CD14-positive monocyte (primary cell): ENCODE data around the gene SH2D4B. TPM values are rescaled to one million over a fixed set of nuclear protein-coding genes. Genes with fewer than 3 reads are reported as not detected.

Experiments used
- DNase-seq, 3 donors: peaks; one replicate each; pipeline ENCODE4 v3.0.0-alpha.2; 2011 to 2022
- H2AFZ ChIP-seq: 2 replicates; pipeline ENCODE4 v1.6.0; 2012; ENCODE audit warnings: mild to moderate bottlenecking, low read depth, low read length, inconsistent platforms; ENCODE audit not compliant: insufficient read depth, poor library complexity, severe bottlenecking
- H3K27ac ChIP-seq, 2 donors: 1 replicate in 1 of 2; 2 replicates in 1 of 2; pipeline ENCODE4 v1.5.1; 2012 to 2013; ENCODE audit warnings: low read length in 2 of 2, control low read depth in 1 of 2, inconsistent platforms in 1 of 2, low read depth in 1 of 2, mild to moderate bottlenecking in 1 of 2
- H3K27me3 ChIP-seq, 2 donors: one replicate each; pipeline versions ENCODE4 v1.6.0 to v1.6.1; 2011 to 2013; ENCODE audit warnings: low read length in 2 of 2; ENCODE audit not compliant: control insufficient read depth in 2 of 2, insufficient read depth in 2 of 2
- H3K36me3 ChIP-seq, 2 donors: replicated peaks in 1 of 2; 1 replicate in 1 of 2; 2 replicates in 1 of 2; pipeline versions ENCODE4 v1.5.1 to v1.6.1; 2012 to 2013; ENCODE audit warnings: low read length in 2 of 2, control low read depth in 1 of 2, inconsistent platforms in 1 of 2, mild to moderate bottlenecking in 1 of 2; ENCODE audit not compliant: insufficient read depth in 2 of 2, control insufficient read depth in 1 of 2
- H3K4me1 ChIP-seq, 2 donors: 1 replicate in 1 of 2; 2 replicates in 1 of 2; pipeline versions ENCODE4 v1.5.1 to v1.6.1; 2012 to 2013; ENCODE audit warnings: low read length in 2 of 2, control low read depth in 1 of 2, inconsistent platforms in 1 of 2, mild to moderate bottlenecking in 1 of 2, moderate library complexity in 1 of 2; ENCODE audit not compliant: insufficient read depth in 2 of 2, control insufficient read depth in 1 of 2
- H3K4me2 ChIP-seq: replicated peaks from 2 replicates; pipeline ENCODE3; 2012; ENCODE audit warnings: low read length, moderate library complexity, mild to moderate bottlenecking; ENCODE audit not compliant: poor library complexity, severe bottlenecking; ENCODE audit errors: extremely low read depth
- H3K4me3 ChIP-seq, 3 experiments: fragments of 200-600 bp in 1 of 3; sonication (generic) in 1 of 3; replicated peaks in 1 of 3; 1 replicate in 2 of 3; 2 replicates in 1 of 3; pipeline ENCODE4 v1.5.1; 2011 to 2013; ENCODE audit warnings: low read length in 3 of 3, mild to moderate bottlenecking in 3 of 3, control low read depth in 2 of 3, low read depth in 2 of 3, inconsistent platforms in 1 of 3, moderate library complexity in 1 of 3
- H3K79me2 ChIP-seq: 2 replicates; pipeline ENCODE4 v1.6.0; 2012; ENCODE audit warnings: mild to moderate bottlenecking, control low read depth, inconsistent platforms, low read length, moderate library complexity; ENCODE audit not compliant: insufficient read depth
- H3K9ac ChIP-seq: 2 replicates; pipeline ENCODE4 v1.6.0; 2017; ENCODE audit warnings: low read length, mild to moderate bottlenecking; ENCODE audit not compliant: insufficient read depth, poor library complexity, severe bottlenecking
- H3K9me3 ChIP-seq, 2 donors: replicated peaks in 1 of 2; 1 replicate in 1 of 2; 2 replicates in 1 of 2; pipeline versions ENCODE4 v1.5.1 to v1.6.1; 2012 to 2013; ENCODE audit warnings: low read length in 2 of 2, control low read depth in 1 of 2; ENCODE audit not compliant: control insufficient read depth in 1 of 2, insufficient read depth in 1 of 2
- H4K20me1 ChIP-seq: 2 replicates; pipeline ENCODE4 v1.6.0; 2012; ENCODE audit warnings: mild to moderate bottlenecking, low read length, control low read depth, moderate library complexity; ENCODE audit not compliant: insufficient read depth
- H3K27ac Mint-ChIP-seq, 7 donors: one replicate each; pipeline ENCODE4 v1.8.0; 2020; ENCODE audit warnings: mild to moderate bottlenecking in 7 of 7, mixed read lengths in 7 of 7, moderate library complexity in 6 of 7, inconsistent platforms in 2 of 7
- H3K27me3 Mint-ChIP-seq, 3 donors: one replicate each; pipeline ENCODE4 v1.8.0; 2021 to 2022; ENCODE audit warnings: low read depth in 3 of 3, mild to moderate bottlenecking in 3 of 3, mixed read lengths in 3 of 3, moderate library complexity in 3 of 3, inconsistent platforms in 1 of 3
- H3K36me3 Mint-ChIP-seq, 2 donors: one replicate each; pipeline ENCODE4 v1.8.0; 2020; ENCODE audit warnings: mixed read lengths in 2 of 2, inconsistent platforms in 1 of 2, mild to moderate bottlenecking in 1 of 2
- H3K4me1 Mint-ChIP-seq: one replicate; pipeline ENCODE4 v1.8.0; 2020; ENCODE audit warnings: mild to moderate bottlenecking, mixed read lengths
- H3K4me3 Mint-ChIP-seq, 2 donors: one replicate each; pipeline ENCODE4 v1.8.0; 2020; ENCODE audit warnings: mild to moderate bottlenecking in 2 of 2, mixed read lengths in 2 of 2, moderate library complexity in 1 of 2
- H3K9me3 Mint-ChIP-seq, 7 donors: one replicate each; pipeline ENCODE4 v1.8.0; 2020 to 2022; ENCODE audit warnings: mixed read lengths in 7 of 7, mild to moderate bottlenecking in 6 of 7, moderate library complexity in 6 of 7, inconsistent platforms in 2 of 7
- CTCF ChIP-seq: fragments of 200-600 bp; IDR thresholded peaks from one replicate; pipeline ENCODE4 v1.8.0; 2022; ENCODE audit warnings: antibody characterized with exemption, mild to moderate bottlenecking
- WGBS: methylation state at CpG from one replicate; pipeline ENCODE4 v1.1.5; 2013; ENCODE audit warnings: missing lambda C conversion rate; ENCODE audit not compliant: insufficient coverage; 5-methylcytosine and 5-hydroxymethylcytosine counted together
- intact Hi-C, 2 donors: fragments of 100-400 bp; cut with micrococcal nuclease; formaldehyde crosslinking; loops; one replicate each; pipeline versions ENCODE4 v1.15.0 to v1.15.1; 2023
- polyA plus RNA-seq, 3 donors: library from polyadenylated mRNA; depleted of rRNA in 1 of 3; unstranded in 2 of 3; stranded (reverse) in 1 of 3; fragments of 300-500 nt in 2 of 3; fragments of >200 nt in 1 of 3; fragmentation: Illumina TruSeq in 2 of 3; gene quantifications; 1 replicate in 2 of 3; 2 replicates in 1 of 3; pipeline ENCODE4 v1.2.3, GENCODE V29; 2012 to 2021

Gene SH2D4B
- polyA plus RNA-seq, 3 donors: 0.01 TPM; not detected in 2

DNA sequence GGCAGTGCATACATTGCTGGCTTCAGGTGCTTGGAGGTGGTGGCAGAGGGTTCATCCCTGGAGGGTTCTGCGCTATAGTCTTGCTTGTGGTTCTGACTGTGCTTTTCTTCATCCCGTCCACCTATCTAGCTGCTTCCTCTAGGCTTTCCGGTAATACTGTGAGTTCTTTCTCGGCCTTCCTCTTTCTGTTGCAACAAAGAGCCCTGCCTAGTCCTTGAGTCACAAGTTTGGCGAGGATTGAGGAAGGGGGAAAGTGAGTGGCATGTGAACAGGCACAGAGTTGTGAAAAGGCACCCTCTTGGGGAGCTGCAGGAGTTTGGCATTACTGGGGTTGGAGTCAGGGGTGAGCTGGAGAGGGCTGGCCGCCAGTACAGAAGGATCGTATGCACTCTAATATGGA lies 123.0 kb downstream of the SH2D4B start:
- no CpG with 5 or more reads among the region's 7 CpGs for WGBS
- peak overlapping the region; percentile 74 to 87 (median 87) for H3K27ac Mint-ChIP-seq

DNA sequence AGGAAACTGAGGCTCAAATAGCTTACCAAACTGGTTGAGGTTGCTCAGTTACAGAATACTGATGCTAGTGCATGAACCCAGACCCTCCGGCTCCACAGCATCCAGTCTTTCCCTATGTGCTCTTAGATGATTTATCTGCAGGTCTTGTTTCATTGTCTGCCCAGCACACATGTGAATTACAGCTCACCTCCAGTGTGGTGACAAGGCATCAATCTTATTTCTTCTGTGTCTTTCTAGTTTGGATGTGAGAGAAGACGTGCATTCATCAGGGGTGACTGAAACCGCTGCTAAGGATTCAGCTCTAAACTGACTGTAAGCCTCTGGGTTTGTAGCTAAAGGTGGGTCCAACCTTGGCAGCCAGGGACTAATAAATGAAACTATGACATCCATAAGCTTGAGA lies 123.8 kb downstream of the SH2D4B start:
- Histone ChIP-seq H3K36me3 (no peaks in the 10 kb centered on the region), H3K4me3 (peak overlapping the region in 1 of 3 experiments; percentile 1), H3K9me3 (peaks cover 11 to 12% of the 10 kb centered on the region in 2 donors), H2AFZ (no peak overlapping the region), H3K4me2 (no peak overlapping the region), H3K27ac (peak overlapping the region in 1 of 2 donors; percentile 68), H4K20me1 (no peaks in the 10 kb centered on the region), H3K79me2 (no peaks in the 10 kb centered on the region), H3K9ac (no peak overlapping the region), H3K27me3 (no peaks in the 10 kb centered on the region), H3K4me1 (peaks cover 41 to 42% of the 10 kb centered on the region in 2 donors)
- H3K4me3 Mint-ChIP-seq: no peak overlapping the region
- H3K27me3 Mint-ChIP-seq: peaks cover 0 to 5% (median 0%) of the 10 kb centered on the region in 3 donors
- WGBS: 100% methylated on average over 2 of the region's 3 CpGs
- intact Hi-C loops: loop anchor here (10.0 kb wide), 1 partner anchor 263 kb away; no protein-coding TSS in a partner anchor
- H3K27ac Mint-ChIP-seq: peak overlapping the region in 5 of 7 donors; percentile 58 to 87 (median 79)
- H3K9me3 Mint-ChIP-seq: no peaks in the 10 kb centered on the region
- DNase-seq: no peak
- peaks cover 48% of the 10 kb centered on the region for H3K4me1 Mint-ChIP-seq
- no peaks in the 10 kb centered on the region for H3K36me3 Mint-ChIP-seq
- TF ChIP-seq CTCF: no peak

More for the DNA sequence above, 123.0 kb downstream of the SH2D4B start:
- Mint-ChIP-seq H3K27me3 (peaks cover 0 to 5% (median 0%) of the 10 kb centered on the region in 3 donors), H3K4me1 (peaks cover 48% of the 10 kb centered on the region), H3K36me3 (no peaks in the 10 kb centered on the region), H3K4me3 (peak overlapping the region; percentile 16 to 82), H3K9me3 (no peaks in the 10 kb centered on the region)
- no peaks in the 10 kb centered on the region for H3K79me2 ChIP-seq
- H4K20me1 ChIP-seq: no peaks in the 10 kb centered on the region
- no peaks in the 10 kb centered on the region for H3K27me3 ChIP-seq
- intact Hi-C loops: loop anchor here (10.0 kb wide), 1 partner anchor 264 kb away; no protein-coding TSS in a partner anchor
- TF ChIP-seq CTCF: no peak
- H3K27ac ChIP-seq: peak overlapping the region; percentile 32 to 68
- H3K4me2 ChIP-seq: peak overlapping the region; percentile 58
- no peak overlapping the region for H2AFZ ChIP-seq
- no peaks in the 10 kb centered on the region for H3K36me3 ChIP-seq
- H3K4me3 ChIP-seq: peak overlapping the region in 1 of 3 experiments; percentile 54
- no peak overlapping the region for H3K9ac ChIP-seq
- DNase-seq: peak; percentile 86 to 93 (median 92)
- H3K9me3 ChIP-seq: peaks cover 16 to 19% of the 10 kb centered on the region in 2 donors
- peaks cover 41 to 42% of the 10 kb centered on the region in 2 donors for H3K4me1 ChIP-seq
